Tongue (tissue), 2 donors: ENCODE results near the gene AXIN1. TPM values are rescaled to one million over a fixed set of nuclear protein-coding genes. Genes with fewer than 3 reads are reported as not detected.
"Not testable (repeated sequence)": the region's sequence is repeated elsewhere in the genome, so short reads cannot be mapped to it uniquely, and the experiment has no call there.

Experiments
- DNase-seq: peaks from one replicate; pipeline ENCODE4 v3.0.0-alpha.2; 2015
- total RNA-seq: library from RNA; depleted of rRNA; stranded (reverse); fragments of >200 nt; gene quantifications from one replicate; pipeline ENCODE4 v1.2.3, GENCODE V29; 2014

Gene AXIN1, protein sequence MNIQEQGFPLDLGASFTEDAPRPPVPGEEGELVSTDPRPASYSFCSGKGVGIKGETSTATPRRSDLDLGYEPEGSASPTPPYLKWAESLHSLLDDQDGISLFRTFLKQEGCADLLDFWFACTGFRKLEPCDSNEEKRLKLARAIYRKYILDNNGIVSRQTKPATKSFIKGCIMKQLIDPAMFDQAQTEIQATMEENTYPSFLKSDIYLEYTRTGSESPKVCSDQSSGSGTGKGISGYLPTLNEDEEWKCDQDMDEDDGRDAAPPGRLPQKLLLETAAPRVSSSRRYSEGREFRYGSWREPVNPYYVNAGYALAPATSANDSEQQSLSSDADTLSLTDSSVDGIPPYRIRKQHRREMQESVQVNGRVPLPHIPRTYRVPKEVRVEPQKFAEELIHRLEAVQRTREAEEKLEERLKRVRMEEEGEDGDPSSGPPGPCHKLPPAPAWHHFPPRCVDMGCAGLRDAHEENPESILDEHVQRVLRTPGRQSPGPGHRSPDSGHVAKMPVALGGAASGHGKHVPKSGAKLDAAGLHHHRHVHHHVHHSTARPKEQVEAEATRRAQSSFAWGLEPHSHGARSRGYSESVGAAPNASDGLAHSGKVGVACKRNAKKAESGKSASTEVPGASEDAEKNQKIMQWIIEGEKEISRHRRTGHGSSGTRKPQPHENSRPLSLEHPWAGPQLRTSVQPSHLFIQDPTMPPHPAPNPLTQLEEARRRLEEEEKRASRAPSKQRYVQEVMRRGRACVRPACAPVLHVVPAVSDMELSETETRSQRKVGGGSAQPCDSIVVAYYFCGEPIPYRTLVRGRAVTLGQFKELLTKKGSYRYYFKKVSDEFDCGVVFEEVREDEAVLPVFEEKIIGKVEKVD
- total RNA-seq, result 18.3 TPM

- DNase-seq, result peak; percentile 98
Measured at GRCh38 chr16:352547-353403, at the start of gene AXIN1. Gene AXIN1 (minus strand): TSS chr16:352723. CDS start chr16:347025, 5,698 bp downstream.

DNA sequence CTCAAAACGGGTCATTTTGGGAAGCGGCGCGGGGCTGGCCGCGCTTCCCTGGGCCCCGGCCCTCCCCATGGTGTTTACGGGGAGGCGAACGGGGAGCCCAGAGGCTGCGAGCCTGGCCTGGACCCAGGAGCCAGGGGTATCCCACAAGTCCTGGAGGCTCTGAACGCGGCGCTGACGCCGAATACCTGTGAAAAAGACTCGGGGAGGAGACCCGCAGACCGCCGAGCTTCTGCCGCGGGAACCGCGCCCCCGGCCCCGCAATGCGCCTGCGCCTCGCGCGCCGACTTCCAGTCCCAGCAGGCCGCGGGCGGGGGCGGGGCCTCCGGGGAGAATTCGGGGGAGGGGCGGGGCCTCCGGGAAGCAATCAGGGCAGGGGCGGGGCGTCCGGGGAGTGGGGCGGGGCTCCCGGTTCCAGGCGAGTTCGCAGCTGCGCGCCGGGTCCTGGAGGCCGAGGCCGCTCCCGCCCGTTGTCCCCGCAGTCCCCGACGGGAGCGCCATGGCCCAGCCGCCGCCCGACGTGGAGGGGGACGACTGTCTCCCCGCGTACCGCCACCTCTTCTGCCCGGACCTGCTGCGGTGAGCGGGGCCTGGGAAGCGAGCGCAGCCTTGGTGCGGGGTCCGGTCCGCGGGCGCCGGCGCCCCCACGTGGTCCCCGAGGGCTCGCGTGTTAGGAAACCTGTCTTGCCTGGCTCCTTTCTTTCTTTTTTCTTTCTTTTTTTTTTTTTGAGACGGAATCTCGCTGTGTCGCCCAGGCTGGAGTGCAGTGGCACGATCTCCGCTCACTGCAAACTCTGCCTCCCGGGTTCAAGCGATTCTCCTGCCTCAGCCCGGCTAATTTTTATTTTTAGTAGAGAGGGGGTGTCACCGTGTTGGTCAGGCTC, 49.2 kb upstream of the AXIN1 start, which contains the start of gene DECR2:
DECR2 (plus strand) TSS at position 418 of the 881 bp plus-strand sequence; CDS start at position 497, 79 bp downstream.
- peak; percentile 98 for DNase-seq

- no peak for DNase-seq
Measured at GRCh38 chr16:400061-400591, 47.6 kb upstream of the AXIN1 start.

GRCh38 chr16:399340-400019, 47.0 kb upstream of the AXIN1 start:
- no peak for DNase-seq

DNA sequence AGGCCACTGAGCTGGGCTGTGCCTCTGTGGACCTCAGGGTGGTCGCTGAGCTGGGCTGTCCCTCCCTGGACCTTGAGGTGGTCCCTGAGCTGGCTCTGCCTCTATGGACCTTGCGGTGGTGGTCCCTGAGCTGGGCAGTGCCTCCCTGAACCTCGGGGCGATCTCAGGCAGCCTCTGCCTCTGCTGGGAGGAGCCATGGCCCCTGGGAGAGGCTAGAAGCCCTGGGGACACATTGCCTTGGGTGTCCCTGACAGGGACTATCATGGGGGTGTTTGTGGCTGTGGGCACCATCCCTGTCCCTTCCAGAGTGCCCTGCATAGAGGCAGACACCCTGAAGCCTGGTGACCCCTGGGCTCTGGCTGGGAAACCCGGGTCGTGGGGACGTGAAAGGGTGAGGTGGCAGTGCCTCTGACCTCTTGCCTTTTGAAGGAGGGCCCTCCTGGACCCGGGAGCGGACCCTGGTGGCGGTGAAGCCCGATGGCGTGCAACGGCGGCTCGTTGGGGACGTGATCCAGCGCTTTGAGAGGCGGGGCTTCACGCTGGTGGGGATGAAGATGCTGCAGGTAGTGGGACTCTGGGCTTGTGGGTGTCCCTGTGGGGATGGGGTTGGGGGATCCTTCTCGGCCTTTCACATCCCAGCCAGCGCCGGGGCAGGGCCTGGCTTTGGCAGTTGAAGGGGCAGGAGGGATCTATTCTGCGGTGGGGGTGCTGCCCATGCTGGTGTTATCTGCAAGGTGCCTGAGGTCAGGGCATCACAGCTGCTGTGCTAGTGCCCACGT, 46.2 kb upstream of the AXIN1 start:
- no peak for DNase-seq

DNA sequence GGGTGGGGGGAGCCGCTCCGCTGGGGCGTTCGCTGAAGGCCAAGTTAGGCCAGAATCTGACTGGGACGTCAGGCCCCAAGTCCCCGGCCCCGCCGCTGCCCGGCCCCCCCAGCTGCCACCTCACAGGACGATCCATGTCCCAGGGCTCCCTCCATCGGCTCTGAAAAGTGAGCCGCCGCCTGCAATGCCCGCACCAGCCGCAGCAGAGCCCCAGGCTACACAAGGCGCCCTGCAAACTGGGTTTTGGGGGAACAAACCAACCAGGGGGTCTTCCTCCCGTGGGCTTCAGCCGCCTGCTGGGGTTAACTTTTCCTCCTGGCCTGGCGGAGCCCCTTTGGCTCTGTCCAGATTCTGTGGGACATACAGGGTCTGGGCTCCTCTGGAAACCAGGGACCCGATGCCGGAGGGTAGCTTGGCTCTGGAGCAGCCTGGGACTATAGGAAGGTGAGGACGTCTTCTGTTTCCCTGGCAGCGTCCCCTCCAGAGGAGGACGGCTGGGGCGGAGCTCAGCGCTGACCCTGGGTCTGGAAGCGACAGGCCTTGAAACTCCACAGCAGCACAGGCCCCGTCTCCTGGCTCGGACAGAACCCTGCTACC, 45.3 kb upstream of the AXIN1 start:
- DNase-seq, result peak; percentile 81

- peak; percentile 63 for DNase-seq
Measured at GRCh38 chr16:397135-397661, 44.7 kb upstream of the AXIN1 start, which contains the start of gene NME4. Gene NME4 (plus strand): TSS chr16:397199. CDS start chr16:397223, 24 bp downstream.

DNA sequence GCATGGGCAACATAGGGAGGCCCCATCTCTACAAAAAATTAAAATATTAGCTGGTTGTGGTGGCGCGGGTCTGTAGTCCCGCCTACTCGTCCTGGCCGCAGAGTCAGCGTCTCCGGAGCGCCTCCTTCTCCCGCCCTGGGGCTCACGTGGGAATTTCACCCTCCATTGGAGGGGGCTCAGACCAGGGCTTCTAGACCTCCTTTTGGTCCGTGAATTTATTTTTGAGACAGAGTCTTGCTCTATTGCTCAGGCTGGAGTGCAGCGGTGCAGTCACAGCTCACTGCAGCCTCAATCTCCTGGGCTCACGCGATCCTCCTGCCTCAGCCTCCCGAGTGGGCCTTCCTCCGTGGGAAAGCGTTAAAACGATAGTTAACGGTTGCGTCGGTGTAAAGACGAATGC, 44.1 kb upstream of the AXIN1 start:
- peak; percentile 75 for DNase-seq

DNA sequence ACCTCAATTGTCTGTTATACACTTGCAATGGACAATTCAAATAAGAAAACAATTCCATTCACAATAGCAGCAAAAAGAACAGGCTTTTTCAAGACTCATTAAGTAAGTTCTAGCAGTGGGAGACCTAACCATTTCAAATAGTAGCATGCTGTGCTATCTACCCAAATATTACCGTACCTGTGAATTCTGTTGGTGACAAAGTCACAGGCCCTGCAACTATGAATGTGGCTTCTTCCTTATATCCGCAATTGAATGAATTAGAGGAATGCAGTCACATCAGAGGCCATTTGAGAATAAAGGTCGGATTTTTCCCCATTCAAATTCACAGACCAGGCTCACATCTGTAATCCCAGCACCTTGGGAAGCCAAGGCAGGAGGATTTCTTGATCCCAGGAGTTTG, 43.7 kb upstream of the AXIN1 start:
- DNase-seq, result no peak

DNA sequence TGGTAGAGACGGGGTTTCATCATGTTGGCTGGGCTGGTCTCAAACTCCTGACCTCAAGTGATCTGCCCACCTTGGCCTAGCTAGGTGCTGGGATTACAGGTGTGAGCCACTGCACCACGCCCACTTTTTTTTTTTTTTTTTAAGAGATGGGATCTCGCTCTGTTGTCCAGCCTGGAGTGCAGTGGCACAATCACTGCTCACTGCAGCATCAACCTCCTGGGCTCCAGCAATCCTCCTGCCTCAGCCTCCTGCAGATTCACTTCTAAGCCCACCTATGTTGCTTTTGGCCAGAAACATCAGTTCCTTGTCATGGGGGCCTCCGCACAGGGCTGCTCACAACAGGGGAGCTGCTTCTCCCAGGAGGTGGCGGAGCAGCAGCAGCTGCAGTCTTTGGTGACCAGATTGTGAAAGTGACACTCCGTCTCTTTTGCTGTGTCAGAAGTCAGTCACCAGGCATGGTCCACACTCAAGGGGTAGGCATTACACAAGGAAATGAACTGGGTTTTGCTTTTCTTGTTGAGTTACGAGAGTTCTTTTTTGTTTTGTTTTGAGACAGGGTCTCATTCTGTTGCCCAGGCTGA, 40.0 kb upstream of the AXIN1 start:
- DNase-seq, result no peak

GRCh38 chr16:391885-392335, 39.4 kb upstream of the AXIN1 start:
- peak; percentile 61 for DNase-seq

DNA sequence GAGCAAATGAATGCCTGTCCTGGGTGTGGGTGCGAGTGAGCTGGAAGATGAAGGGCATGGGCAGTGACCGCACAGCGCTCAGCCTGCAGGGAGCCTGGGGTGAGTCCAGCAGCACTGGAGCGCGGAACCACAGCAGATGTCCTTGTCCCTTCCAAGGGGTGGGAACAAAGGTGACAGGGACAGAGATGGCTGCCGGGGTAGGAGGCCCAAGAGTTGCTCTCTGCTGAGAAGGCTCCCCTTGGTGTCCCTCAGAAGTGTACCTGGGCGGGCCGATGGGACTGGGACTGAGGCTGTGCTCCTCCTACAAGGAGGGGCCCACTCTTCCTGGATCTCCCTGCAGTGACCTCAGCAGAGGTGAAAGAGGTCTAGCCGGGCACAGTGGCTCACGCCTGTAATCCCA, 36.8 kb upstream of the AXIN1 start:
- no peak for DNase-seq

GRCh38 chr16:387761-388666, 35.5 kb upstream of the AXIN1 start:
- DNase-seq, result not testable (repeated sequence)

- no peak for DNase-seq
Measured at GRCh38 chr16:386641-387156, 34.2 kb upstream of the AXIN1 start.

GRCh38 chr16:383326-384051, 31.0 kb upstream of the AXIN1 start:
- DNase-seq, result no peak
